ENCODE data around the gene PRCP.

Gene PRCP

DNA sequence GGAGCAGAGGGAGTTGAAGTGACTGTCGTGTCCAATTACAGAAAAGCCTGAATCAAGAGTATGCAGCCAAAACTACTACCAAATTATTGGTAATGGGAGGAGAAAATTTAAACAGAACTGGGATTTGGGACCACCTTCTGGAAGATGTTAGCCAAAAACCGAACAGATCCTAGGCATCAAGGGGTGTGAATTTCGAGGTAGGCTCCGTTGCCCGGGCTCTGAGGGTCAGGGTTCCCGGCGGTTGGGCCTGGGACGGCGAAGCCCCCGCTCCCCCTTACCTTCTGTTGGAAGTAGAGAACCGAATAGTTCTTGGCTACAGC, 313 bp downstream of the PRCP start:
- peak overlapping the region in 1 of 2 experiments; percentile 82 for H3K4ac ChIP-seq (ENCODE audit: low read depth in 1 of 2, low read length in 2 of 2)
- no peak overlapping the region for H3K23ac ChIP-seq (ENCODE audit: low read length in 2 of 2)
- H3K4me1 ChIP-seq (ENCODE audit: control insufficient read depth, insufficient read depth, low read depth, low read length), result peaks cover 2% of the 10 kb centered on the region
- H3K14ac ChIP-seq (ENCODE audit: low read length in 2 of 2), result peak overlapping the region in 1 of 2 experiments; percentile 87
- peak overlapping the region; percentile 83 for H3K4me2 ChIP-seq (ENCODE audit: low read length, poor library complexity, severe bottlenecking)
- H3K4me3 ChIP-seq (ENCODE audit: insufficient read depth in 1 of 2, low read depth in 1 of 2, low read length in 2 of 2), result peak overlapping the region; percentile 69 to 91
- H2BK15ac ChIP-seq (ENCODE audit: low read depth, poor library complexity, severe bottlenecking), result no peak overlapping the region
- no peaks in the 10 kb centered on the region for H3K9me3 ChIP-seq (ENCODE audit: control insufficient read depth, low read length)
- peak overlapping the region; percentile 95 for H3K9ac ChIP-seq (ENCODE audit: low read length)
- peak overlapping the region in 1 of 2 experiments; percentile 66 for H2BK12ac ChIP-seq (ENCODE audit: low read length in 2 of 2)
- peak overlapping the region; percentile 43 for H3K27ac ChIP-seq (ENCODE audit: low read length, poor library complexity, severe bottlenecking)
- H2AK5ac ChIP-seq (ENCODE audit: low read length, severe bottlenecking), result no peak overlapping the region
- H4K91ac ChIP-seq (ENCODE audit: low read length), result peak overlapping the region; percentile 87
- no peaks in the 10 kb centered on the region for H3K36me3 ChIP-seq (ENCODE audit: control insufficient read depth in 1 of 2, insufficient read depth in 2 of 2, low read depth in 1 of 2, low read length in 2 of 2)
- peaks cover 28% of the 10 kb centered on the region for H3K79me1 ChIP-seq (replicated peaks; ENCODE audit: low read length, poor library complexity, severe bottlenecking)
- no peaks in the 10 kb centered on the region for H3K27me3 ChIP-seq (ENCODE audit: control insufficient read depth in 1 of 2, insufficient read depth in 1 of 2, low read length in 2 of 2)
- no peak overlapping the region for H2BK120ac ChIP-seq (ENCODE audit: low read depth, low read length)
- no peak for DNase-seq
- H2AFZ ChIP-seq (ENCODE audit: low read depth, low read length), result peak overlapping the region; percentile 94
- WGBS, result 0% methylated on average over 11 of the region's 11 CpGs
- peak overlapping the region; percentile 94 for H4K8ac ChIP-seq (ENCODE audit: low read length)
- H2BK5ac ChIP-seq (ENCODE audit: low read depth, low read length, poor library complexity, severe bottlenecking), result no peak overlapping the region
- H3K18ac ChIP-seq (ENCODE audit: low read depth in 1 of 2, low read length in 2 of 2), result peak overlapping the region in 1 of 2 experiments; percentile 94

DNA sequence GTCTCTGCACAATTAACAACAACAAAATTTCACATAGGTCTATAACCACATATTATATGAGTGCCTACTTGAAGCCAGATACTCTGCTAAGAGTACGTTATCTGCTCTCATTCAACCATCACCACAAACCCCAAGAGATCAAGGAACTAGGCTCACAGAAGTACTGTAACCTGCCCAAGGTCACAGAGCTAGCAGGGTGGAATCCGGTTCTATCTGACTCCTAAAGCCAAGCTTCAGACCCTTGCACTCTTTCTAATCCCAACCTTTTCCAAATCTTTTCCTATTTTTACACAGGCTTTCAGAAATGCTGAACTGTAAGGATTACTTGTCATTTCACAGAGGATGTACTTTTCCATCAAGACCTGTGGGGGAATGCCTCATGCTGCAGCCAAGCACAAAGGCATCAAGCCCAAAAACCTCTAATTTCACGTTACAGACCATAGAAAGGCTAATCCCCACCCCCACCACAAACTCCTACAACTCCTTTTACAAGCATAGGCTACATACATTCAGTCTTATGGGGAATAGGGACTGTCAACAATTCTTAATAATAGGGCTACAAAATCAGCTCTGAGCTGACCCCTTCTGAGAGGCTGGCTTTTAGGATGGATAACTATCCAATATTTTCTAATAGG, 927 bp downstream of the PRCP start:
- peaks cover 28% of the 10 kb centered on the region for H3K79me1 ChIP-seq (replicated peaks; ENCODE audit: low read length, poor library complexity, severe bottlenecking)
- no peak overlapping the region for H4K8ac ChIP-seq (ENCODE audit: low read length)
- peak overlapping the region in 1 of 2 experiments; percentile 91 for H3K4me3 ChIP-seq (ENCODE audit: insufficient read depth in 1 of 2, low read depth in 1 of 2, low read length in 2 of 2)
- no peaks in the 10 kb centered on the region for H3K36me3 ChIP-seq (ENCODE audit: control insufficient read depth in 1 of 2, insufficient read depth in 2 of 2, low read depth in 1 of 2, low read length in 2 of 2)
- H2AK5ac ChIP-seq (ENCODE audit: low read length, severe bottlenecking), result no peak overlapping the region
- H3K9me3 ChIP-seq (ENCODE audit: control insufficient read depth, low read length), result no peaks in the 10 kb centered on the region
- peaks cover 2% of the 10 kb centered on the region for H3K4me1 ChIP-seq (ENCODE audit: control insufficient read depth, insufficient read depth, low read depth, low read length)
- no peak overlapping the region for H2BK120ac ChIP-seq (ENCODE audit: low read depth, low read length)
- H2BK15ac ChIP-seq (ENCODE audit: low read depth, poor library complexity, severe bottlenecking), result no peak overlapping the region
- H3K4ac ChIP-seq (ENCODE audit: low read depth in 1 of 2, low read length in 2 of 2), result no peak overlapping the region
- no peak overlapping the region for H3K23ac ChIP-seq (ENCODE audit: low read length in 2 of 2)
- no peak overlapping the region for H3K27ac ChIP-seq (ENCODE audit: low read length, poor library complexity, severe bottlenecking)
- WGBS, result 50% methylated on average over 3 of the region's 3 CpGs
- H2AFZ ChIP-seq (ENCODE audit: low read depth, low read length), result no peak overlapping the region
- H2BK5ac ChIP-seq (ENCODE audit: low read depth, low read length, poor library complexity, severe bottlenecking), result no peak overlapping the region
- peak; percentile 18 for DNase-seq
- H3K18ac ChIP-seq (ENCODE audit: low read depth in 1 of 2, low read length in 2 of 2), result no peak overlapping the region
- no peak overlapping the region for H4K91ac ChIP-seq (ENCODE audit: low read length)
- H2BK12ac ChIP-seq (ENCODE audit: low read length in 2 of 2), result no peak overlapping the region
- H3K14ac ChIP-seq (ENCODE audit: low read length in 2 of 2), result no peak overlapping the region
- H3K9ac ChIP-seq (ENCODE audit: low read length), result peak overlapping the region; percentile 95
- H3K27me3 ChIP-seq (ENCODE audit: control insufficient read depth in 1 of 2, insufficient read depth in 1 of 2, low read length in 2 of 2), result no peaks in the 10 kb centered on the region
- peak overlapping the region; percentile 83 for H3K4me2 ChIP-seq (ENCODE audit: low read length, poor library complexity, severe bottlenecking)

DNA sequence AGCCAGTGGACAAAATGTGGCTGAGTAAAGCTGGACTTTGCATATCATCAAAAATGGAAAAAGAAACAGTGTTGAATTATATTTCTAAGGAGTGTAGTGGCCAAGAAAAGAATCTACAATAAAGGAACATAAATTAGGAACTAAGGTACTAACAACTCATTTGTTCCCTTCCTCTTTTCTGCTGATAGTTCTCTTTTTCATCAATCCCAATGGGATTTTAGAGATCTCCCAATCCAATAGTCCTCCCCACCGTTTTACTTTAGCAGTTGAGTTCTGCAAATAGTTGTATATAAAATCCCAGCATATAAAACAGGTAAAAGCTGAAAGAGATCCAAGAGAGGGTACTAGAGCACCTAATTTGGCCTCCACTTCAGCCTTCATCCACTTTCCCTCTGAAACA, 2.0 kb downstream of the PRCP start:
- WGBS, result no CpG with 5 or more reads among the region's 1 CpG
- H2AFZ ChIP-seq (ENCODE audit: low read depth, low read length), result no peak overlapping the region

DNA sequence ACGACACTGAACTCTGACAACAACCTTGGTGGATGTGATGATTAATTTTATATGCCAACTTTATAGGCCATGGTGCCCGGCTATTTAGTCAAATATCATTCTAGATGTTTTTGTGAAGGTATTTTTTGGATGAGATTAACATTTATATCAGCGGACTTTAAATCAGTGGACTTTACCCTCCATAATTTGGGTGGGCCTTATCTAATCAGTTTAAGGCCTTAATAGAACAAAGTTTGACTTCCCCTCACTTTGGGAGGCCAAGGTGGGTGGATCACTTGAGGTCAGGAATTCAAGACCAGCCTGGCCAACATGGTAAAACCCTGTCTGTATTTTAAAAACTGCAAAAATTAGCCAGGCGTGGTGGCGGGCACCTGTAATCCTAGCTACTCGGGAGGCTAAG, 4.0 kb downstream of the PRCP start:
- no peak overlapping the region for H2BK12ac ChIP-seq (ENCODE audit: low read length in 2 of 2)
- H3K9ac ChIP-seq (ENCODE audit: low read length), result no peak overlapping the region
- H3K4me2 ChIP-seq (ENCODE audit: low read length, poor library complexity, severe bottlenecking), result no peak overlapping the region
- H3K79me1 ChIP-seq (replicated peaks; ENCODE audit: low read length, poor library complexity, severe bottlenecking), result peaks cover 25% of the 10 kb centered on the region
- H3K23ac ChIP-seq (ENCODE audit: low read length in 2 of 2), result no peak overlapping the region
- no peak for DNase-seq
- peaks cover 4% of the 10 kb centered on the region for H3K4me1 ChIP-seq (ENCODE audit: control insufficient read depth, insufficient read depth, low read depth, low read length)
- no peak overlapping the region for H3K27ac ChIP-seq (ENCODE audit: low read length, poor library complexity, severe bottlenecking)
- WGBS, result 97% methylated on average over 6 of the region's 6 CpGs
- H3K14ac ChIP-seq (ENCODE audit: low read length in 2 of 2), result no peak overlapping the region
- H3K4me3 ChIP-seq (ENCODE audit: insufficient read depth in 1 of 2, low read depth in 1 of 2, low read length in 2 of 2), result no peak overlapping the region
- H2AFZ ChIP-seq (ENCODE audit: low read depth, low read length), result no peak overlapping the region
- H2BK15ac ChIP-seq (ENCODE audit: low read depth, poor library complexity, severe bottlenecking), result no peak overlapping the region
- H3K9me3 ChIP-seq (ENCODE audit: control insufficient read depth, low read length), result no peaks in the 10 kb centered on the region
- H3K4ac ChIP-seq (ENCODE audit: low read depth in 1 of 2, low read length in 2 of 2), result no peak overlapping the region
- no peak overlapping the region for H2AK5ac ChIP-seq (ENCODE audit: low read length, severe bottlenecking)
- H3K36me3 ChIP-seq (ENCODE audit: control insufficient read depth in 1 of 2, insufficient read depth in 2 of 2, low read depth in 1 of 2, low read length in 2 of 2), result no peaks in the 10 kb centered on the region
- no peak overlapping the region for H4K91ac ChIP-seq (ENCODE audit: low read length)
- no peak overlapping the region for H2BK120ac ChIP-seq (ENCODE audit: low read depth, low read length)
- H3K27me3 ChIP-seq (ENCODE audit: control insufficient read depth in 1 of 2, insufficient read depth in 1 of 2, low read length in 2 of 2), result no peaks in the 10 kb centered on the region
- H3K18ac ChIP-seq (ENCODE audit: low read depth in 1 of 2, low read length in 2 of 2), result no peak overlapping the region
- no peak overlapping the region for H4K8ac ChIP-seq (ENCODE audit: low read length)
- no peak overlapping the region for H2BK5ac ChIP-seq (ENCODE audit: low read depth, low read length, poor library complexity, severe bottlenecking)

More for the DNA sequence above, 2.0 kb downstream of the PRCP start:
- Histone ChIP-seq H3K4me1 (ENCODE audit: control insufficient read depth, insufficient read depth, low read depth, low read length) (peaks cover 2% of the 10 kb centered on the region), H3K18ac (ENCODE audit: low read depth in 1 of 2, low read length in 2 of 2) (no peak overlapping the region), H4K8ac (ENCODE audit: low read length) (no peak overlapping the region), H3K27me3 (ENCODE audit: control insufficient read depth in 1 of 2, insufficient read depth in 1 of 2, low read length in 2 of 2) (no peaks in the 10 kb centered on the region), H2BK15ac (ENCODE audit: low read depth, poor library complexity, severe bottlenecking) (no peak overlapping the region), H3K23ac (ENCODE audit: low read length in 2 of 2) (no peak overlapping the region), H3K79me1 (replicated peaks; ENCODE audit: low read length, poor library complexity, severe bottlenecking) (peaks cover 29% of the 10 kb centered on the region), H3K36me3 (ENCODE audit: control insufficient read depth in 1 of 2, insufficient read depth in 2 of 2, low read depth in 1 of 2, low read length in 2 of 2) (no peaks in the 10 kb centered on the region), H3K4ac (ENCODE audit: low read depth in 1 of 2, low read length in 2 of 2) (no peak overlapping the region), H3K4me2 (ENCODE audit: low read length, poor library complexity, severe bottlenecking) (no peak overlapping the region), H3K4me3 (ENCODE audit: insufficient read depth in 1 of 2, low read depth in 1 of 2, low read length in 2 of 2) (no peak overlapping the region), H3K14ac (ENCODE audit: low read length in 2 of 2) (no peak overlapping the region), H2AK5ac (ENCODE audit: low read length, severe bottlenecking) (no peak overlapping the region), H2BK12ac (ENCODE audit: low read length in 2 of 2) (no peak overlapping the region), H2BK5ac (ENCODE audit: low read depth, low read length, poor library complexity, severe bottlenecking) (no peak overlapping the region), H3K27ac (ENCODE audit: low read length, poor library complexity, severe bottlenecking) (no peak overlapping the region), H3K9ac (ENCODE audit: low read length) (peak overlapping the region; percentile 0), H4K91ac (ENCODE audit: low read length) (no peak overlapping the region), H2BK120ac (ENCODE audit: low read depth, low read length) (no peak overlapping the region), H3K9me3 (ENCODE audit: control insufficient read depth, low read length) (no peaks in the 10 kb centered on the region)
- no peak for DNase-seq
